Lower lobe of right lung (tissue), 2 donors: ENCODE measurements around the gene HUS1. TPM values are rescaled to one million over a fixed set of nuclear protein-coding genes. Genes with fewer than 3 reads are reported as not detected.

Experiments
- ATAC-seq, 2 donors: fragments of 200-7000 bp; cut with Tn5 transposase; one replicate each; pipeline ENCODE4 v1.9.1; 2020 to 2022; ENCODE audit warnings: mild to moderate bottlenecking in 2 of 2, moderate library complexity in 2 of 2
- DNase-seq: peaks from one replicate; pipeline ENCODE4 v3.0.0-alpha.2; 2020
- H3K27ac ChIP-seq: fragments of 200-600 bp; one replicate; pipeline ENCODE4 v1.8.0; 2022
- H3K27me3 ChIP-seq: fragments of 200-600 bp; one replicate; pipeline ENCODE4 v1.8.0; 2022; ENCODE audit warnings: low read depth
- H3K36me3 ChIP-seq: fragments of 200-600 bp; one replicate; pipeline ENCODE4 v1.8.0; 2022; ENCODE audit warnings: mild to moderate bottlenecking
- H3K4me1 ChIP-seq: fragments of 200-600 bp; one replicate; pipeline ENCODE4 v1.8.0; 2022
- H3K4me3 ChIP-seq: fragments of 200-600 bp; one replicate; pipeline ENCODE4 v1.8.0; 2022; ENCODE audit warnings: mild to moderate bottlenecking
- H3K9me3 ChIP-seq: fragments of 200-600 bp; one replicate; pipeline ENCODE4 v1.8.0; 2022
- intact Hi-C: fragments of 100-400 bp; cut with DNase I; formaldehyde crosslinking; loops from one replicate; pipeline ENCODE4 v1.11.0; 2022
- total RNA-seq: library from RNA; stranded (reverse); fragmentation: NEBNext Ultra II Directional; extraction: Animal tissue kit (Norgen Biotek cat#: 25700); gene quantifications from one replicate; pipeline ENCODE4 v1.2.1, GENCODE V29; 2021
- TF ChIP-seq, protein P1 (sequence below): fragments of 200-600 bp; IDR thresholded peaks from one replicate; pipeline ENCODE4 v1.8.0; 2022; ENCODE audit warnings: antibody characterized with exemption, mild to moderate bottlenecking
- donor health status: DM: no; HTN: yes; CAD: no; lungs with severe emphysema.

The HUS1 gene
- total RNA-seq, 1 donor from 2014 or later: 39.2 TPM

GRCh38 chr7:47937065-47937687 is 42.2 kb downstream of the HUS1 start:
- H3K4me3 ChIP-seq: no peak overlapping the region
- H3K4me1 ChIP-seq: peaks cover 25% of the 10 kb centered on the region
- no peak overlapping the region for H3K27ac ChIP-seq
- ATAC-seq (no peak), DNase-seq (no peak)
- H3K36me3 ChIP-seq: no peaks in the 10 kb centered on the region
- no peaks in the 10 kb centered on the region for H3K27me3 ChIP-seq
- TF ChIP-seq, protein P1, sequence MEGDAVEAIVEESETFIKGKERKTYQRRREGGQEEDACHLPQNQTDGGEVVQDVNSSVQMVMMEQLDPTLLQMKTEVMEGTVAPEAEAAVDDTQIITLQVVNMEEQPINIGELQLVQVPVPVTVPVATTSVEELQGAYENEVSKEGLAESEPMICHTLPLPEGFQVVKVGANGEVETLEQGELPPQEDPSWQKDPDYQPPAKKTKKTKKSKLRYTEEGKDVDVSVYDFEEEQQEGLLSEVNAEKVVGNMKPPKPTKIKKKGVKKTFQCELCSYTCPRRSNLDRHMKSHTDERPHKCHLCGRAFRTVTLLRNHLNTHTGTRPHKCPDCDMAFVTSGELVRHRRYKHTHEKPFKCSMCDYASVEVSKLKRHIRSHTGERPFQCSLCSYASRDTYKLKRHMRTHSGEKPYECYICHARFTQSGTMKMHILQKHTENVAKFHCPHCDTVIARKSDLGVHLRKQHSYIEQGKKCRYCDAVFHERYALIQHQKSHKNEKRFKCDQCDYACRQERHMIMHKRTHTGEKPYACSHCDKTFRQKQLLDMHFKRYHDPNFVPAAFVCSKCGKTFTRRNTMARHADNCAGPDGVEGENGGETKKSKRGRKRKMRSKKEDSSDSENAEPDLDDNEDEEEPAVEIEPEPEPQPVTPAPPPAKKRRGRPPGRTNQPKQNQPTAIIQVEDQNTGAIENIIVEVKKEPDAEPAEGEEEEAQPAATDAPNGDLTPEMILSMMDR: no peak
- no peaks in the 10 kb centered on the region for H3K9me3 ChIP-seq
- intact Hi-C loops: no loop called here

DNA sequence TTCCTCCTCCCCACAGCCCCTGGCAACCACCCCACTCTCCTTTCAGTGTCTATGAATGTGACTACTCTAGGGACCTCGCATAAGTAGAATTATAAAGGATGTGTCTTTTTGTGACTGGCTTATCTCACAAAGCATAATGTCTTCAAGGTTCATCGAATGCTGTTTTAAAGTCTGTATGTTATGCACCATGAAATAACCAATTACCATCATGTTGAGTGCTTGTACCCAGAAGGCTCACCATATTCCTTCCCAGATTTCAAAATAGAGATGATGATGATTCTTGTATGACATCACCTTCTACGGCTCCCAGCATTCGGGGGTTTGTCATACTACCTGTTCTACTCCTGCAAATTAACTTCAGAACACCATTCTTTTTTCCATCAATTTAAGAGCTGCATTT is 43.1 kb downstream of the HUS1 start:
- intact Hi-C loops: no loop called here
- TF ChIP-seq, protein P1: no peak
- no peaks in the 10 kb centered on the region for H3K9me3 ChIP-seq
- H3K4me1 ChIP-seq: peaks cover 16% of the 10 kb centered on the region
- H3K27me3 ChIP-seq: no peaks in the 10 kb centered on the region
- no peak overlapping the region for H3K27ac ChIP-seq
- no peaks in the 10 kb centered on the region for H3K36me3 ChIP-seq
- no peak for DNase-seq
- no peak overlapping the region for H3K4me3 ChIP-seq
- ATAC-seq: no peak

DNA sequence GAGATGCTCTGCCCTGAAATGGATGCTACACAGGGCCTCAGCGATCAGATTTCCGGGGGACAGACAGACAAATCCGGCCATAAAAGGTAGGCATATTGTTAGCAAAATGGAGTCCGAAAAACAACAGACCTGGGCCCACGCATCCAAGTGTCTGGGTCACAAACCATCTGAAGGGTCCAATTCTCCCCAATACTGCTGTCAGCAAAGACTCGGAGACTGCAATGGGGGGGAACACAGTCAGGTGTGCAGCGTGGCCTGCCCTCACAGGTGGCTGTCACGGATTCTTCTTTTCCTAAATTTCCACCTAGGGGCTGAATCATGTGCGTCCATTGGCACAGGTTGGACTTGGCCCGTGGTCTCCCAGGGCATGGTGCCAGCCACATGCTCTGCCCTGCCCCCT is 44.1 kb downstream of the HUS1 start:
- no peaks in the 10 kb centered on the region for H3K36me3 ChIP-seq
- intact Hi-C loops: no loop called here
- no peak for ATAC-seq
- no peaks in the 10 kb centered on the region for H3K27me3 ChIP-seq
- peaks cover 6% of the 10 kb centered on the region for H3K4me1 ChIP-seq
- H3K9me3 ChIP-seq: no peaks in the 10 kb centered on the region
- TF ChIP-seq, protein P1: no peak
- no peak overlapping the region for H3K27ac ChIP-seq
- DNase-seq: no peak
- no peak overlapping the region for H3K4me3 ChIP-seq

DNA sequence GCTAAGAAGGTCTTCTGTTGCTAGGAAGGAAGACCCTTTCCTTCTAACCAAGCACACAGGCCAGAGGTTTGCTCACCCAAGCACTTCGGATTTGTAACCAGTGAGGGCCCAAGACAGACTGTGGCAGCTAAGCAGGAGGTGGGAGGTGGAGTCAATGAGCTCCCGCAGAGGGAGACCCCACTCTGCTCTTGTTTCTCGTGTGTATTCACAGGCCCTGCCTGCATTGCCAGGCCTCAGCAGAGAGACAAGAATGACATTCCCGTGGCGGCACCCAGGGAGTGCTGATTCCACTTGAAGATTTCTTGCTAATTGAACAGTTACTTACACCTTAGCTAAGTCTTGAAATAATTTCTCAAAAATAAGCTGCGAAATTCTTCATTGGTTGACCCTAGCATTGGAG is 44.6 kb downstream of the HUS1 start:
- Histone ChIP-seq H3K9me3 (no peaks in the 10 kb centered on the region), H3K4me3 (no peak overlapping the region), H3K27me3 (no peaks in the 10 kb centered on the region), H3K36me3 (no peaks in the 10 kb centered on the region), H3K4me1 (peaks cover 1% of the 10 kb centered on the region), H3K27ac (no peak overlapping the region)
- intact Hi-C loops: no loop called here
- TF ChIP-seq, protein P1: no peak
- ATAC-seq (no peak), DNase-seq (no peak)

DNA sequence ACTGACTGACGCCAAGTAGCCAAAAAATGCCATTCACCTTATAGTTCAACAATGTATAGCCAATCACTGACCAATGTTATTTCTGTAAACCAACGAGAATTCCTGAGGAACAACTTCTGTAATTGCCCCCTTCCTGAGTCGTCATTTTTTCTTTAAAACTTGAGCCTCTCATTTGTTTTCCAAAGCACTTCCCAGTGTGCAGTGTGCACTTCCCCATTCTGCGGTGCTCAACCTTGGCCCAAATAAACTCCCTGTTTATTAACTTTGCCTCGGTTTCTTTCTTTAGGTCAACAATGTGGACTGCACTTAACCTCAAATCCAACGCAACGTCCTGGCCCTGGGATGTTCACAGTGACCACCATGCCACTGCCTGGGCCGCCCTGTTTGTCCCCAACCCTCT is 46.2 kb downstream of the HUS1 start:
- Histone ChIP-seq H3K36me3 (no peaks in the 10 kb centered on the region), H3K4me1 (no peaks in the 10 kb centered on the region), H3K27ac (no peak overlapping the region), H3K27me3 (no peaks in the 10 kb centered on the region), H3K4me3 (no peak overlapping the region), H3K9me3 (no peaks in the 10 kb centered on the region)
- intact Hi-C loops: no loop called here
- ATAC-seq (peak in 1 of 2 donors; percentile 14), DNase-seq (no peak)
- TF ChIP-seq, protein P1: no peak
